ENCODE data around the gene TNFRSF19. TPM values are rescaled to one million over a fixed set of nuclear protein-coding genes. Genes with fewer than 3 reads are reported as not detected.

Gene TNFRSF19
- total RNA-seq, 1 experiment from 2014 or later, result 0.24 TPM

DNA sequence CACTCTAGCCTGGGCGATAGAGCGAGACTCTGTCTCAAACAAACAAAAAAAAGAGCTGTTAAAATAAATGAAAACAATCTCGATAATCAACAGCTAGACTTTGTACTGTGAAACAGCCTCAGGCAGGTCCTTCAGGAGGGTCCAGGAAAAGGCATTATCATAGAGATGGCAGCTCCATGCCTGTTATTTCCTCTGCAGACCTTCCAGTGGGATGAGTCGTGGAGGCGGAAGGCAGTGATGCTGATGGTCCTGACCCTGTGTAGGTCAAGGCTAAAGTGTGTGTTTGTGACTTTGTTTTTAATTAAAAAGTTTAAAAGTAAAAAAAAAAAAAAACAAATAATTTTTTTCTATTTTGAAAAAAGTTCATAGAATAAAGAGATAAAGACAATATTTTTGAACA lies 117.4 kb downstream of the TNFRSF19 start:
- Histone ChIP-seq H3K36me3 (ENCODE audit: low read depth) (no peaks in the 10 kb centered on the region), H3K4me1 (replicated peaks; ENCODE audit: insufficient read depth) (no peaks in the 10 kb centered on the region)
- POLR2A ChIA-PET (ENCODE audit: unreplicated experiment), result no interaction called here

DNA sequence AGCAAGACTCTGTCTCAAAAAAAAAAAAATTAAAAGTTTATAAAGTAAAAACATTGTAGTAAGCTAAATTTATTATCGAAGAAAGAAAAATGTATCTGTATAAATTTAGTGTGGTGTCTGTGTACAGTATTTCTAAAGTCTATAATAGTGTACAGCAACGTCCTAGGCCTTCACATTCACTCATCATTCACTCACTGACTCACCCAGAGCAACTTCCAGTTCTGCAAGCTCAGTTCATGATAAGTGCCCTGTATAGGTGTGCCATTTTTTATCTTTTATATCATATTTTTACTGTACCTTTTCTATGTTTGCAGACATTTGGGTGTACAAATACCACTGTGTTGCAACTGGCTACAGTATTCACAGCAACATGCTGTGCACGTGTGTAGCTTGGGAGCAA lies 118.1 kb downstream of the TNFRSF19 start:
- H3K9me2 ChIP-seq (ENCODE audit: insufficient read depth), result no peaks in the 10 kb centered on the region
- intact Hi-C loops (cut with micrococcal nuclease; ENCODE audit: unreplicated experiment), result no loop called here
- CTCF ChIA-PET, result no interaction called here
- no peak overlapping the region for H3K4me2 ChIP-seq
- no peaks in the 10 kb centered on the region for H3K79me2 ChIP-seq (ENCODE audit: low read depth)
- TF ChIP-seq, protein P1, sequence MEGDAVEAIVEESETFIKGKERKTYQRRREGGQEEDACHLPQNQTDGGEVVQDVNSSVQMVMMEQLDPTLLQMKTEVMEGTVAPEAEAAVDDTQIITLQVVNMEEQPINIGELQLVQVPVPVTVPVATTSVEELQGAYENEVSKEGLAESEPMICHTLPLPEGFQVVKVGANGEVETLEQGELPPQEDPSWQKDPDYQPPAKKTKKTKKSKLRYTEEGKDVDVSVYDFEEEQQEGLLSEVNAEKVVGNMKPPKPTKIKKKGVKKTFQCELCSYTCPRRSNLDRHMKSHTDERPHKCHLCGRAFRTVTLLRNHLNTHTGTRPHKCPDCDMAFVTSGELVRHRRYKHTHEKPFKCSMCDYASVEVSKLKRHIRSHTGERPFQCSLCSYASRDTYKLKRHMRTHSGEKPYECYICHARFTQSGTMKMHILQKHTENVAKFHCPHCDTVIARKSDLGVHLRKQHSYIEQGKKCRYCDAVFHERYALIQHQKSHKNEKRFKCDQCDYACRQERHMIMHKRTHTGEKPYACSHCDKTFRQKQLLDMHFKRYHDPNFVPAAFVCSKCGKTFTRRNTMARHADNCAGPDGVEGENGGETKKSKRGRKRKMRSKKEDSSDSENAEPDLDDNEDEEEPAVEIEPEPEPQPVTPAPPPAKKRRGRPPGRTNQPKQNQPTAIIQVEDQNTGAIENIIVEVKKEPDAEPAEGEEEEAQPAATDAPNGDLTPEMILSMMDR (conservative IDR thresholded peaks at IDR 0.05), result no peak
- no peak for TF ChIP-seq EZH2 (IDR thresholded peaks at IDR 0.05; ENCODE audit: low read depth)
- H3K9me3 ChIP-seq (ENCODE audit: insufficient read depth, low read depth), result peaks cover 4% of the 10 kb centered on the region; the same call in 1 of the 2 replicates
- no peaks in the 10 kb centered on the region for H3K36me3 ChIP-seq (ENCODE audit: low read depth)
- no peaks in the 10 kb centered on the region for H4K20me1 ChIP-seq (ENCODE audit: insufficient read depth)
- H2AFZ ChIP-seq, result no peak overlapping the region
- POLR2A ChIA-PET (ENCODE audit: unreplicated experiment), result no interaction called here
- peaks cover 11% of the 10 kb centered on the region; the same call in 1 of the 2 replicates for H3K27me3 ChIP-seq (ENCODE audit: insufficient read depth, low read depth)
- H3K27ac ChIP-seq, result no peak overlapping the region
- no peaks in the 10 kb centered on the region for H3F3A ChIP-seq (ENCODE audit: insufficient read depth, low read depth)
- BruUV-seq (replicated peaks), result no TSS peak
- no peak for DNase-seq
- H3K4me1 ChIP-seq (replicated peaks; ENCODE audit: insufficient read depth), result no peaks in the 10 kb centered on the region
- H3K4me3 ChIP-seq, result no peak overlapping the region

More for the DNA sequence above, 117.4 kb downstream of the TNFRSF19 start:
- Histone ChIP-seq H3K27ac (no peak overlapping the region), H4K20me1 (ENCODE audit: insufficient read depth) (no peaks in the 10 kb centered on the region), H3K9me2 (ENCODE audit: insufficient read depth) (no peaks in the 10 kb centered on the region), H3K79me2 (ENCODE audit: low read depth) (no peaks in the 10 kb centered on the region), H3K4me2 (no peak overlapping the region), H3K9me3 (ENCODE audit: insufficient read depth, low read depth) (peaks cover 4% of the 10 kb centered on the region; the same call in 1 of the 2 replicates), H3K27me3 (ENCODE audit: insufficient read depth, low read depth) (peaks cover 11% of the 10 kb centered on the region; the same call in 1 of the 2 replicates), H2AFZ (no peak overlapping the region), H3F3A (ENCODE audit: insufficient read depth, low read depth) (no peaks in the 10 kb centered on the region), H3K4me3 (no peak overlapping the region)
- DNase-seq, result no peak
- BruUV-seq (replicated peaks), result no TSS peak
- CTCF ChIA-PET, result no interaction called here
- TF ChIP-seq, protein P1 (conservative IDR thresholded peaks at IDR 0.05), result no peak
- no peak for TF ChIP-seq EZH2 (IDR thresholded peaks at IDR 0.05; ENCODE audit: low read depth)
- intact Hi-C loops (cut with micrococcal nuclease; ENCODE audit: unreplicated experiment), result no loop called here

DNA sequence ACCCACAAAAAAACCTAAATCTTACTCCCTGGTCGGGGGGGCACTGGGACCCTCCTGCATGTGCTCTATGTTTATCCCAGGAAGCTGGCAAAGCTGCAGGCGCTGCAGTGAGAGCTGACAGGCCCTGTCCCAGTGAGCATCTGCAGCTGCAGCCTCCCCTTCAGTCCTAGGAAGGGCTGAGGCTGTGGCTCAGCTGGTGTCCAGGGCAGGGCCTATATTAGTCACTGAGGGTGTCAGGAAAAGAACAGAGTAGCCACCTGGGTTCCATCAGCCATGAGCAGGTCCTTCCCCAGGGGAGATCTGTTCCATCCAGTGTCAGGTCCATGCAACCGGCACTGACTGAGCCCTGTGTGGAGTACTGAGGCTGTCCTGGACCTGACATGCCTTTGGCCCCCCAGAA lies 120.5 kb downstream of the TNFRSF19 start:
- DNase-seq, result no peak
- H3K27me3 ChIP-seq (ENCODE audit: insufficient read depth, low read depth), result peaks cover 10% of the 10 kb centered on the region; the same call in 1 of the 2 replicates
- H3K4me2 ChIP-seq, result no peak overlapping the region
- H3K4me1 ChIP-seq (replicated peaks; ENCODE audit: insufficient read depth), result no peaks in the 10 kb centered on the region
- no peak overlapping the region for H3K27ac ChIP-seq
- BruUV-seq (replicated peaks), result no TSS peak
- no peak overlapping the region for H2AFZ ChIP-seq
- H4K20me1 ChIP-seq (ENCODE audit: insufficient read depth), result no peaks in the 10 kb centered on the region
- no peaks in the 10 kb centered on the region; the same call in 1 of the 2 replicates for H3K9me3 ChIP-seq (ENCODE audit: insufficient read depth, low read depth)
- ChIA-PET POLR2A (ENCODE audit: unreplicated experiment) (interaction anchor here (0.5 kb wide), 1 partner anchor 124 kb away, joined by 13 read pairs; no protein-coding TSS in a partner anchor), CTCF (no interaction called here)
- no peaks in the 10 kb centered on the region for H3K79me2 ChIP-seq (ENCODE audit: low read depth)
- no peak for TF ChIP-seq EZH2 (IDR thresholded peaks at IDR 0.05; ENCODE audit: low read depth)
- TF ChIP-seq, protein P1 (conservative IDR thresholded peaks at IDR 0.05), result no peak
- no peaks in the 10 kb centered on the region for H3K36me3 ChIP-seq (ENCODE audit: low read depth)
- H3F3A ChIP-seq (ENCODE audit: insufficient read depth, low read depth), result no peaks in the 10 kb centered on the region
- no peak overlapping the region for H3K4me3 ChIP-seq
- intact Hi-C loops (cut with micrococcal nuclease; ENCODE audit: unreplicated experiment), result no loop called here
- no peaks in the 10 kb centered on the region for H3K9me2 ChIP-seq (ENCODE audit: insufficient read depth)

All from PC-9 (cell line).